ENCODE measurements around the gene ZNF770. TPM values are rescaled to one million over a fixed set of nuclear protein-coding genes. Genes with fewer than 3 reads are reported as not detected.

Gene ZNF770
- total and polyA plus RNA-seq, 12 donors = 8.7 to 52.7 (median 39.0) TPM

GRCh38 chr15:34987609-34988026 is 469 bp downstream of the ZNF770 start:
- H3K27ac ChIP-seq = peak overlapping the region; percentile 96 to 100 (median 98)
- TF ChIP-seq CTCF (IDR thresholded peaks at IDR 0.05) = no peak
- no peaks in the 10 kb centered on the region for H3K9me3 ChIP-seq
- WGBS, 2 donors = 0 to 1% methylated on average over 16 of the region's 16 CpGs
- H3K27me3 ChIP-seq = no peaks in the 10 kb centered on the region
- DNase-seq (no peak), ATAC-seq (peak in 7 of 8 donors; percentile 3 to 16 (median 5))
- H3K4me1 ChIP-seq = peaks cover 7 to 48% (median 40%) of the 10 kb centered on the region in 9 donors
- intact Hi-C loops (cut with DNase I) = loop anchor here in 4 of 10 donors (1.0 to 2.0 kb wide), 2 partner anchors 18 to 19 kb away; partner anchors contain the start of gene AQR (in 4 of the 4)
- peaks cover 0 to 27% (median 8%) of the 10 kb centered on the region in 9 donors for H3K36me3 ChIP-seq
- peak overlapping the region; percentile 54 to 98 (median 89) for H3K4me3 ChIP-seq

- peaks cover 0 to 34% (median 14%) of the 10 kb centered on the region in 9 donors for H3K36me3 ChIP-seq
- no peaks in the 10 kb centered on the region for H3K9me3 ChIP-seq
- TF ChIP-seq CTCF (IDR thresholded peaks at IDR 0.05) = no peak
- no peaks in the 10 kb centered on the region for H3K27me3 ChIP-seq
- H3K4me1 ChIP-seq = peaks cover 7 to 48% (median 40%) of the 10 kb centered on the region in 9 donors
- WGBS, 2 donors = 15% methylated on average over 9 of the region's 9 CpGs
- H3K4me3 ChIP-seq = peak overlapping the region; percentile 54 to 98 (median 89)
- H3K27ac ChIP-seq = peak overlapping the region in 8 of 10 donors; percentile 96 to 100 (median 99)
- DNase-seq (no peak), ATAC-seq (no peak)
- intact Hi-C loops (cut with DNase I) = no loop called here
Measured at GRCh38 chr15:34986771-34987480, 1.2 kb downstream of the ZNF770 start.

- intact Hi-C loops (cut with DNase I) = no loop called here
- peaks cover 0 to 40% (median 15%) of the 10 kb centered on the region in 9 donors for H3K36me3 ChIP-seq
- WGBS, 2 donors = 76 to 86% methylated on average over 1 of the region's 1 CpG
- H3K4me1 ChIP-seq = peaks cover 7 to 48% (median 40%) of the 10 kb centered on the region in 9 donors
- no peak for TF ChIP-seq CTCF (IDR thresholded peaks at IDR 0.05)
- peak overlapping the region in 8 of 10 donors; percentile 84 to 98 (median 90) for H3K4me3 ChIP-seq
- ATAC-seq = no peak
- no peaks in the 10 kb centered on the region for H3K27me3 ChIP-seq
- H3K27ac ChIP-seq = peak overlapping the region in 6 of 10 donors; percentile 1 to 99 (median 98)
- H3K9me3 ChIP-seq = no peaks in the 10 kb centered on the region
- no peak for DNase-seq
Measured at GRCh38 chr15:34986326-34986725, 1.8 kb downstream of the ZNF770 start.

GRCh38 chr15:34984889-34985630 is 3.0 kb downstream of the ZNF770 start:
- no peak for ATAC-seq
- peak overlapping the region in 3 of 10 donors; percentile 7 to 95 (median 88) for H3K4me3 ChIP-seq

More at GRCh38 chr15:34984889-34985630, 3.0 kb downstream of the ZNF770 start:
- 48 to 53% methylated on average over 9 of the region's 9 CpGs for WGBS, 2 donors
- DNase-seq = no peak
- Histone ChIP-seq H3K27me3 (no peaks in the 10 kb centered on the region), H3K27ac (peak overlapping the region in 9 of 10 donors; percentile 0 to 96 (median 28)), H3K9me3 (no peaks in the 10 kb centered on the region), H3K36me3 (peaks cover 0 to 46% (median 15%) of the 10 kb centered on the region in 9 donors), H3K4me1 (peaks cover 7 to 48% (median 40%) of the 10 kb centered on the region in 9 donors)
- no peak for TF ChIP-seq CTCF (IDR thresholded peaks at IDR 0.05)
- intact Hi-C loops (cut with DNase I) = no loop called here

Measured in heart right ventricle (tissue), 16 donors.